COLO668 (cell line): Measurements from ENCODE around the gene MED13L.

Source experiments
- DNase-seq: peaks from one replicate; lab custom pipeline; 2025; ENCODE audit not compliant: unreplicated experiment; lab: John Stamatoyannopoulos, UW

Gene MED13L

GRCh38 chr12:116188581-116188980, 88.9 kb downstream of the MED13L start:
- no peak for DNase-seq

- no peak for DNase-seq
Observed at GRCh38 chr12:116187151-116187511, 90.4 kb downstream of the MED13L start.

GRCh38 chr12:116186482-116187150, 90.9 kb downstream of the MED13L start:
- no peak for DNase-seq

GRCh38 chr12:116184763-116185162, 92.7 kb downstream of the MED13L start:
- no peak for DNase-seq

- no peak for DNase-seq
Observed at GRCh38 chr12:116183741-116184141, 93.8 kb downstream of the MED13L start.

- DNase-seq, result no peak
Observed at GRCh38 chr12:116182359-116183063, 95.0 kb downstream of the MED13L start.

- no peak for DNase-seq
Observed at GRCh38 chr12:116180448-116180847, 97.0 kb downstream of the MED13L start.

GRCh38 chr12:116179384-116179783, 98.1 kb downstream of the MED13L start:
- no peak for DNase-seq

- no peak for DNase-seq
Observed at GRCh38 chr12:116177017-116177416, 100.5 kb downstream of the MED13L start.

GRCh38 chr12:116174904-116175303, 102.6 kb downstream of the MED13L start:
- DNase-seq, result no peak

- DNase-seq, result no peak
Observed at GRCh38 chr12:116174006-116174405, 103.5 kb downstream of the MED13L start.

- no peak for DNase-seq
Observed at GRCh38 chr12:116172224-116172849, 105.2 kb downstream of the MED13L start.

GRCh38 chr12:116171549-116171948, 105.9 kb downstream of the MED13L start:
- DNase-seq, result no peak

- no peak for DNase-seq
Observed at GRCh38 chr12:116169071-116169470, 108.4 kb downstream of the MED13L start.

GRCh38 chr12:116166306-116166705, 111.2 kb downstream of the MED13L start:
- no peak for DNase-seq

GRCh38 chr12:116165036-116165425, 112.5 kb downstream of the MED13L start:
- no peak for DNase-seq

GRCh38 chr12:116164250-116165035, 113.0 kb downstream of the MED13L start:
- no peak for DNase-seq

GRCh38 chr12:116162071-116162470, 115.4 kb downstream of the MED13L start:
- DNase-seq, result no peak

GRCh38 chr12:116161588-116161987, 115.9 kb downstream of the MED13L start:
- DNase-seq, result no peak

GRCh38 chr12:116160883-116161458, 116.5 kb downstream of the MED13L start:
- no peak for DNase-seq

- DNase-seq, result no peak
Observed at GRCh38 chr12:116160231-116160630, 117.3 kb downstream of the MED13L start.
